GM12872 (cell line): ENCODE data around the gene SLC10A4.

ENCODE experiments used
- CTCF ChIP-seq: IDR thresholded peaks from 3 replicates; pipeline ENCODE4 v1.5.1; 2011; ENCODE audit warnings: low read depth, mild to moderate bottlenecking, low read length, moderate library complexity; ENCODE audit not compliant: insufficient read depth

SLC10A4 gene

GRCh38 chr4:48538358-48538757 is 55.2 kb downstream of the SLC10A4 start:
- TF ChIP-seq CTCF, result no peak
